ENCODE results near the gene AARS2. TPM values are rescaled to one million over a fixed set of nuclear protein-coding genes. Genes with fewer than 3 reads are reported as not detected.

The AARS2 gene
- total and polyA plus RNA-seq, 12 donors, result 4.7 to 10.9 (median 8.3) TPM

GRCh38 chr6:44270526-44271405 lies 42.4 kb downstream of the AARS2 start:
- Histone ChIP-seq H3K9me3 (no peaks in the 10 kb centered on the region), H3K27me3 (peaks cover 18 to 80% (median 66%) of the 10 kb centered on the region in 7 donors), H3K36me3 (no peaks in the 10 kb centered on the region), H3K4me1 (peaks cover 0 to 10% (median 3%) of the 10 kb centered on the region in 9 donors), H3K4me3 (peak overlapping the region in 9 of 10 donors; percentile 22 to 42 (median 31)), H3K27ac (no peak overlapping the region)
- intact Hi-C loops (cut with DNase I), result no loop called here
- no peak for DNase-seq
- ATAC-seq, result no peak
- no peak for TF ChIP-seq CTCF (IDR thresholded peaks at IDR 0.05)
- WGBS, 2 donors, result 3 to 16% methylated on average over 9 to 87 of the region's 90 CpGs

GRCh38 chr6:44269921-44270525 lies 43.1 kb downstream of the AARS2 start, which contains the start of gene TMEM151B:
Gene TMEM151B (plus strand): TSS chr6:44270450. CDS start chr6:44270743, 293 bp downstream.
- Histone ChIP-seq H3K9me3 (no peaks in the 10 kb centered on the region), H3K4me1 (peaks cover 0 to 7% (median 0%) of the 10 kb centered on the region in 9 donors), H3K4me3 (peak within 1 kb of the TSS in 9 of 10 donors; percentile 22 to 42 (median 31)), H3K36me3 (no peaks in the 10 kb centered on the region), H3K27ac (no peak within 1 kb of the TSS), H3K27me3 (peaks cover 11 to 73% (median 59%) of the 10 kb centered on the region in 7 donors)
- TF ChIP-seq CTCF (IDR thresholded peaks at IDR 0.05), result no peak
- ATAC-seq (no peak), DNase-seq (no peak)
- intact Hi-C loops (cut with DNase I), result loop anchor here (2.0 to 10.0 kb wide), 6 partner anchors 32 to 173 kb away; partner anchors contain the start of gene AARS2 (in 1 of the 10)
- 10 to 37% methylated on average over 10 to 29 of the region's 29 CpGs for WGBS, 2 donors

- H3K27ac ChIP-seq, result no peak overlapping the region
- H3K9me3 ChIP-seq, result no peaks in the 10 kb centered on the region
- DNase-seq, result no peak
- WGBS, 2 donors, result 67 to 91% methylated on average over 1 of the region's 1 CpG
- peaks cover 3 to 13% (median 7%) of the 10 kb centered on the region in 9 donors for H3K4me1 ChIP-seq
- H3K27me3 ChIP-seq, result peaks cover 10 to 66% (median 53%) of the 10 kb centered on the region in 7 donors
- intact Hi-C loops (cut with DNase I), result loop anchor here (2.0 to 10.0 kb wide), 6 partner anchors 33 to 172 kb away; partner anchors contain the start of gene AARS2 (in 1 of the 10)
- H3K36me3 ChIP-seq, result no peaks in the 10 kb centered on the region
- ATAC-seq, result no peak
- no peak overlapping the region for H3K4me3 ChIP-seq
- TF ChIP-seq CTCF (IDR thresholded peaks at IDR 0.05), result no peak
Observed at GRCh38 chr6:44269178-44269920, 43.8 kb downstream of the AARS2 start.

Data from heart right ventricle (tissue), 16 donors.